ENCODE data around the gene FUCA1.

The FUCA1 gene

DNA sequence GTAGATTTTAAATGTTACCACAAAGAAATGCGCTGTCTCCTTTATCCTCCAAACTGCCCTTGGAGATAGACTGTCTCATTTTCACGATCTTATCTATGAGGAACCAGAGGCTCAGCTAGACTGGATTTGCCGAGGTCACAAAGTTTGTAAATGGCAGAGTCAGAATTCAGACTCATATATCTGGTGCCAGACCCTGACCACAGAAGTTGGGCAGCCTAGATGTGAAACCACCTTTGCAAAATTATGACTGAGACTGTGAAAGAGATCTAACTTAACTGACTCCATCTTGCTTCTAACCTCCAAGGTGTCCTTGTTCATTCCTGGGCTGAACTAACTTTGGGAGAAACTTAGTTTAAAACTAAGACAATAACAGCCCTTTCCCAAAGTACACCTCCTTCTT is 31.0 kb upstream of the FUCA1 start:
- no peak overlapping the region for H3K23ac ChIP-seq (ENCODE audit: low read length in 2 of 2)
- no peak overlapping the region for H3K14ac ChIP-seq (ENCODE audit: low read length in 2 of 2)
- H3K4me2 ChIP-seq (ENCODE audit: low read length, poor library complexity, severe bottlenecking): no peak overlapping the region
- no peak overlapping the region for H3K27ac ChIP-seq (ENCODE audit: low read length, poor library complexity, severe bottlenecking)
- H3K18ac ChIP-seq (ENCODE audit: low read depth in 1 of 2, low read length in 2 of 2): no peak overlapping the region
- H3K79me1 ChIP-seq (replicated peaks; ENCODE audit: low read length, poor library complexity, severe bottlenecking): no peaks in the 10 kb centered on the region
- no peak overlapping the region for H2BK5ac ChIP-seq (ENCODE audit: low read depth, low read length, poor library complexity, severe bottlenecking)
- no peak overlapping the region for H2BK15ac ChIP-seq (ENCODE audit: low read depth, poor library complexity, severe bottlenecking)
- H3K4me3 ChIP-seq (ENCODE audit: insufficient read depth in 1 of 2, low read depth in 1 of 2, low read length in 2 of 2): no peak overlapping the region
- no peak overlapping the region for H3K9ac ChIP-seq (ENCODE audit: low read length)
- H3K4me1 ChIP-seq (ENCODE audit: control insufficient read depth, insufficient read depth, low read depth, low read length): peaks cover 8% of the 10 kb centered on the region
- peaks cover 33 to 48% of the 10 kb centered on the region in 2 experiments for H3K27me3 ChIP-seq (ENCODE audit: control insufficient read depth in 1 of 2, insufficient read depth in 1 of 2, low read length in 2 of 2)
- no peaks in the 10 kb centered on the region for H3K9me3 ChIP-seq (ENCODE audit: control insufficient read depth, low read length)
- H3K4ac ChIP-seq (ENCODE audit: low read depth in 1 of 2, low read length in 2 of 2): no peak overlapping the region
- H2AK5ac ChIP-seq (ENCODE audit: low read length, severe bottlenecking): no peak overlapping the region
- H2BK12ac ChIP-seq (ENCODE audit: low read length in 2 of 2): no peak overlapping the region
- no peak for DNase-seq
- 82% methylated on average over 3 of the region's 3 CpGs for WGBS
- no peak overlapping the region for H2AFZ ChIP-seq (ENCODE audit: low read depth, low read length)
- no peak overlapping the region for H4K8ac ChIP-seq (ENCODE audit: low read length)
- H2BK120ac ChIP-seq (ENCODE audit: low read depth, low read length): no peak overlapping the region
- no peak overlapping the region for H4K91ac ChIP-seq (ENCODE audit: low read length)
- peaks cover 0 to 3% of the 10 kb centered on the region in 2 experiments for H3K36me3 ChIP-seq (ENCODE audit: control insufficient read depth in 1 of 2, insufficient read depth in 2 of 2, low read depth in 1 of 2, low read length in 2 of 2)

DNA sequence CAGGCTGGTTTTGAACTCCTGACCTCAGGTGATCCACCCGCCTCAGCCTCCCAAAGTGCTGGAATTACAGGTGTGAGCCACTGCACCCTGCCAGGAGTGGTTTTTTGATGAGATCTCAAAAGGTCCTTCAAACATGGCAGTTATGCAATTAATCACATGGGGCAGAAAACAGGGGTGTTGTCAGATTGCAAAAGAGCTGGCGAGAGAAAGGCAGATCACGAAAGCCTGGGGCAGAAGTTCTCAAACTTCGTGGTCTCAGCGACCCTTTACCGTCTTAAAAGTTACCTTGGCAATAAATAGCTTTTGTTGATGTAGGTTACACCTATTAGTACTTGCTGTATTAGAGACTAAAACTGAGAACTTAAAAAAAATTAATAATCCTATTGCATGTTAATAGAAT is 29.0 kb upstream of the FUCA1 start:
- no peak overlapping the region for H2BK120ac ChIP-seq (ENCODE audit: low read depth, low read length)
- WGBS: 86% methylated on average over 3 of the region's 6 CpGs
- no peak overlapping the region for H3K4me3 ChIP-seq (ENCODE audit: insufficient read depth in 1 of 2, low read depth in 1 of 2, low read length in 2 of 2)
- no peak overlapping the region for H3K9ac ChIP-seq (ENCODE audit: low read length)
- no peak overlapping the region for H3K23ac ChIP-seq (ENCODE audit: low read length in 2 of 2)
- H4K91ac ChIP-seq (ENCODE audit: low read length): no peak overlapping the region
- no peak overlapping the region for H3K18ac ChIP-seq (ENCODE audit: low read depth in 1 of 2, low read length in 2 of 2)
- no peaks in the 10 kb centered on the region for H3K9me3 ChIP-seq (ENCODE audit: control insufficient read depth, low read length)
- no peak overlapping the region for H2AFZ ChIP-seq (ENCODE audit: low read depth, low read length)
- H2BK15ac ChIP-seq (ENCODE audit: low read depth, poor library complexity, severe bottlenecking): no peak overlapping the region
- H3K27me3 ChIP-seq (ENCODE audit: control insufficient read depth in 1 of 2, insufficient read depth in 1 of 2, low read length in 2 of 2): peaks cover 22 to 41% of the 10 kb centered on the region in 2 experiments
- H3K14ac ChIP-seq (ENCODE audit: low read length in 2 of 2): no peak overlapping the region
- DNase-seq: no peak
- H3K4me2 ChIP-seq (ENCODE audit: low read length, poor library complexity, severe bottlenecking): no peak overlapping the region
- H2AK5ac ChIP-seq (ENCODE audit: low read length, severe bottlenecking): no peak overlapping the region
- H2BK12ac ChIP-seq (ENCODE audit: low read length in 2 of 2): no peak overlapping the region
- no peak overlapping the region for H3K27ac ChIP-seq (ENCODE audit: low read length, poor library complexity, severe bottlenecking)
- no peaks in the 10 kb centered on the region for H3K36me3 ChIP-seq (ENCODE audit: control insufficient read depth in 1 of 2, insufficient read depth in 2 of 2, low read depth in 1 of 2, low read length in 2 of 2)
- no peaks in the 10 kb centered on the region for H3K4me1 ChIP-seq (ENCODE audit: control insufficient read depth, insufficient read depth, low read depth, low read length)
- H4K8ac ChIP-seq (ENCODE audit: low read length): no peak overlapping the region
- no peak overlapping the region for H3K4ac ChIP-seq (ENCODE audit: low read depth in 1 of 2, low read length in 2 of 2)
- no peak overlapping the region for H2BK5ac ChIP-seq (ENCODE audit: low read depth, low read length, poor library complexity, severe bottlenecking)
- H3K79me1 ChIP-seq (replicated peaks; ENCODE audit: low read length, poor library complexity, severe bottlenecking): no peaks in the 10 kb centered on the region

- H3K23ac ChIP-seq (ENCODE audit: low read length in 2 of 2): no peak overlapping the region
- no peak overlapping the region for H2BK12ac ChIP-seq (ENCODE audit: low read length in 2 of 2)
- H3K4ac ChIP-seq (ENCODE audit: low read depth in 1 of 2, low read length in 2 of 2): no peak overlapping the region
- no peak overlapping the region for H3K27ac ChIP-seq (ENCODE audit: low read length, poor library complexity, severe bottlenecking)
- H2BK15ac ChIP-seq (ENCODE audit: low read depth, poor library complexity, severe bottlenecking): no peak overlapping the region
- H4K91ac ChIP-seq (ENCODE audit: low read length): no peak overlapping the region
- no peak overlapping the region for H3K18ac ChIP-seq (ENCODE audit: low read depth in 1 of 2, low read length in 2 of 2)
- peaks cover 22 to 39% of the 10 kb centered on the region in 2 experiments for H3K27me3 ChIP-seq (ENCODE audit: control insufficient read depth in 1 of 2, insufficient read depth in 1 of 2, low read length in 2 of 2)
- H3K4me1 ChIP-seq (ENCODE audit: control insufficient read depth, insufficient read depth, low read depth, low read length): no peaks in the 10 kb centered on the region
- 56% methylated on average over 3 of the region's 3 CpGs for WGBS
- H3K4me2 ChIP-seq (ENCODE audit: low read length, poor library complexity, severe bottlenecking): no peak overlapping the region
- H3K14ac ChIP-seq (ENCODE audit: low read length in 2 of 2): no peak overlapping the region
- no peak overlapping the region for H2AK5ac ChIP-seq (ENCODE audit: low read length, severe bottlenecking)
- H3K4me3 ChIP-seq (ENCODE audit: insufficient read depth in 1 of 2, low read depth in 1 of 2, low read length in 2 of 2): no peak overlapping the region
- H2AFZ ChIP-seq (ENCODE audit: low read depth, low read length): no peak overlapping the region
- no peaks in the 10 kb centered on the region for H3K79me1 ChIP-seq (replicated peaks; ENCODE audit: low read length, poor library complexity, severe bottlenecking)
- H2BK5ac ChIP-seq (ENCODE audit: low read depth, low read length, poor library complexity, severe bottlenecking): no peak overlapping the region
- DNase-seq: no peak
- H3K36me3 ChIP-seq (ENCODE audit: control insufficient read depth in 1 of 2, insufficient read depth in 2 of 2, low read depth in 1 of 2, low read length in 2 of 2): no peaks in the 10 kb centered on the region
- H3K9me3 ChIP-seq (ENCODE audit: control insufficient read depth, low read length): no peaks in the 10 kb centered on the region
- no peak overlapping the region for H4K8ac ChIP-seq (ENCODE audit: low read length)
- H2BK120ac ChIP-seq (ENCODE audit: low read depth, low read length): no peak overlapping the region
- H3K9ac ChIP-seq (ENCODE audit: low read length): no peak overlapping the region
Measured at GRCh38 chr1:23896491-23896890, 28.4 kb upstream of the FUCA1 start.

DNA sequence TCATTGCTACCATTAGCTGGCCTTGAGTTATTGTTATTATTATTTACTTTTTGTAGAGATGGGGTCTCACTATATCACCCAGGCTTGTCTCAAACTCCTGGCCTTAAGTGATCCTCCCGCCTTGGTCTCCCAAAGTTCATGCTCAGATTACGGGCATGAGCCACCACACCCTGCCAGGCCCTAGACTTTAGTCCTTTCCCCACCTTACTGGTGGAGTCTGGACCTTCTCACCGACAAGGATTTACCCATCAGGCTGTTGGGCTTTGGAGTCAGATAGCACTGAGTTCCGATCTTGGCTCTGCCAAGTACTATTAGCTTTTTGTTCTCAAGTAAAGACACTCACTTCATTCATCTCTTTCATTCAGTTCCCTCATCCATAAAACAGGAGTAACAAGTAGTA is 27.9 kb upstream of the FUCA1 start:
- Histone ChIP-seq H3K9me3 (ENCODE audit: control insufficient read depth, low read length) (no peaks in the 10 kb centered on the region), H3K23ac (ENCODE audit: low read length in 2 of 2) (no peak overlapping the region), H3K18ac (ENCODE audit: low read depth in 1 of 2, low read length in 2 of 2) (no peak overlapping the region), H3K4me1 (ENCODE audit: control insufficient read depth, insufficient read depth, low read depth, low read length) (no peaks in the 10 kb centered on the region), H2AK5ac (ENCODE audit: low read length, severe bottlenecking) (no peak overlapping the region), H3K79me1 (replicated peaks; ENCODE audit: low read length, poor library complexity, severe bottlenecking) (no peaks in the 10 kb centered on the region), H3K4ac (ENCODE audit: low read depth in 1 of 2, low read length in 2 of 2) (no peak overlapping the region), H2AFZ (ENCODE audit: low read depth, low read length) (no peak overlapping the region), H2BK120ac (ENCODE audit: low read depth, low read length) (no peak overlapping the region), H3K27me3 (ENCODE audit: control insufficient read depth in 1 of 2, insufficient read depth in 1 of 2, low read length in 2 of 2) (peaks cover 17 to 34% of the 10 kb centered on the region in 2 experiments), H2BK5ac (ENCODE audit: low read depth, low read length, poor library complexity, severe bottlenecking) (no peak overlapping the region), H3K36me3 (ENCODE audit: control insufficient read depth in 1 of 2, insufficient read depth in 2 of 2, low read depth in 1 of 2, low read length in 2 of 2) (no peaks in the 10 kb centered on the region), H3K14ac (ENCODE audit: low read length in 2 of 2) (no peak overlapping the region), H2BK12ac (ENCODE audit: low read length in 2 of 2) (no peak overlapping the region), H4K91ac (ENCODE audit: low read length) (no peak overlapping the region), H3K4me3 (ENCODE audit: insufficient read depth in 1 of 2, low read depth in 1 of 2, low read length in 2 of 2) (no peak overlapping the region), H4K8ac (ENCODE audit: low read length) (no peak overlapping the region), H3K4me2 (ENCODE audit: low read length, poor library complexity, severe bottlenecking) (no peak overlapping the region), H3K9ac (ENCODE audit: low read length) (no peak overlapping the region), H2BK15ac (ENCODE audit: low read depth, poor library complexity, severe bottlenecking) (no peak overlapping the region), H3K27ac (ENCODE audit: low read length, poor library complexity, severe bottlenecking) (no peak overlapping the region)
- 57% methylated on average over 4 of the region's 4 CpGs for WGBS
- no peak for DNase-seq
